ENCODE measurements around the gene ANKRD62.

Gene ANKRD62

GRCh38 chr18:12056034-12056883 lies 37.4 kb upstream of the ANKRD62 start:
- TF ChIP-seq EZH2phosphoT487 (conservative IDR thresholded peaks at IDR 0.05; ENCODE audit: low read length) (no peak), CTCF (IDR thresholded peaks at IDR 0.05; ENCODE audit: insufficient read depth, low read length, poor library complexity, severe bottlenecking) (no peak)
- Histone ChIP-seq H3K27ac (ENCODE audit: low read depth, low read length) (no peak overlapping the region), H3K9ac (ENCODE audit: low read length) (no peak overlapping the region), H3K79me2 (ENCODE audit: insufficient read depth, low read length) (no peaks in the 10 kb centered on the region), H3F3A (ENCODE audit: insufficient read depth) (no peaks in the 10 kb centered on the region), H3K4me2 (ENCODE audit: low read depth, low read length, poor library complexity, severe bottlenecking) (no peak overlapping the region), H3K9me2 (replicated peaks; ENCODE audit: insufficient read depth, low read length) (no peaks in the 10 kb centered on the region), H3K4me3 (ENCODE audit: insufficient read depth, low read length, poor library complexity, severe bottlenecking) (no peak overlapping the region), H3K9me3 (ENCODE audit: insufficient read depth, low read length) (no peaks in the 10 kb centered on the region), H2AFZ (ENCODE audit: low read depth, low read length, severe bottlenecking) (no peak overlapping the region), H3K36me3 (ENCODE audit: low read length) (no peaks in the 10 kb centered on the region), H4K20me1 (ENCODE audit: low read depth, low read length) (no peaks in the 10 kb centered on the region), H3K27me3 (ENCODE audit: low read length) (no peaks in the 10 kb centered on the region)

- Histone ChIP-seq H3K79me2 (ENCODE audit: insufficient read depth, low read length) (no peaks in the 10 kb centered on the region), H3K9me2 (replicated peaks; ENCODE audit: insufficient read depth, low read length) (no peaks in the 10 kb centered on the region), H3K27ac (ENCODE audit: low read depth, low read length) (no peak overlapping the region), H4K20me1 (ENCODE audit: low read depth, low read length) (no peaks in the 10 kb centered on the region), H3K9me3 (ENCODE audit: insufficient read depth, low read length) (no peaks in the 10 kb centered on the region), H3K4me3 (ENCODE audit: insufficient read depth, low read length, poor library complexity, severe bottlenecking) (no peak overlapping the region), H2AFZ (ENCODE audit: low read depth, low read length, severe bottlenecking) (no peak overlapping the region), H3K36me3 (ENCODE audit: low read length) (no peaks in the 10 kb centered on the region), H3K27me3 (ENCODE audit: low read length) (no peaks in the 10 kb centered on the region), H3K9ac (ENCODE audit: low read length) (no peak overlapping the region), H3F3A (ENCODE audit: insufficient read depth) (no peaks in the 10 kb centered on the region), H3K4me2 (ENCODE audit: low read depth, low read length, poor library complexity, severe bottlenecking) (no peak overlapping the region)
- TF ChIP-seq EZH2phosphoT487 (conservative IDR thresholded peaks at IDR 0.05; ENCODE audit: low read length) (no peak), CTCF (IDR thresholded peaks at IDR 0.05; ENCODE audit: insufficient read depth, low read length, poor library complexity, severe bottlenecking) (no peak)
These were observed 36.7 kb upstream of the ANKRD62 start for GRCh38 chr18:12056884-12057402.

- Histone ChIP-seq H3K79me2 (ENCODE audit: insufficient read depth, low read length) (no peaks in the 10 kb centered on the region), H3K9me3 (ENCODE audit: insufficient read depth, low read length) (no peaks in the 10 kb centered on the region), H3K4me2 (ENCODE audit: low read depth, low read length, poor library complexity, severe bottlenecking) (no peak overlapping the region), H3K9me2 (replicated peaks; ENCODE audit: insufficient read depth, low read length) (no peaks in the 10 kb centered on the region), H3K36me3 (ENCODE audit: low read length) (no peaks in the 10 kb centered on the region), H3K27me3 (ENCODE audit: low read length) (no peaks in the 10 kb centered on the region), H4K20me1 (ENCODE audit: low read depth, low read length) (no peaks in the 10 kb centered on the region), H3F3A (ENCODE audit: insufficient read depth) (no peaks in the 10 kb centered on the region), H2AFZ (ENCODE audit: low read depth, low read length, severe bottlenecking) (no peak overlapping the region), H3K9ac (ENCODE audit: low read length) (no peak overlapping the region), H3K27ac (ENCODE audit: low read depth, low read length) (no peak overlapping the region), H3K4me3 (ENCODE audit: insufficient read depth, low read length, poor library complexity, severe bottlenecking) (no peak overlapping the region)
- TF ChIP-seq EZH2phosphoT487 (conservative IDR thresholded peaks at IDR 0.05; ENCODE audit: low read length) (no peak), CTCF (IDR thresholded peaks at IDR 0.05; ENCODE audit: insufficient read depth, low read length, poor library complexity, severe bottlenecking) (no peak)
These were observed 36.1 kb upstream of the ANKRD62 start for GRCh38 chr18:12057419-12058039.
